Endothelial cell of umbilical vein (primary cell): ENCODE data around the gene CHN1. TPM values are rescaled to one million over a fixed set of nuclear protein-coding genes. Genes with fewer than 3 reads are reported as not detected.
A peak's percentile ranks its signal among the peaks of the same experiment; 100 is the strongest.

Experiments used
- BruUV-seq: library from RNA; stranded (reverse); fragments of 400-500 nt; replicated peaks from 2 replicates; lab custom pipeline; 2021; lab: Mats Ljungman, UMichigan
- CTCF ChIA-PET: fragments of 300-600, 350-600 bp; sonication (Branson Sonifier 250); formaldehyde crosslinking; loops from one replicate; lab custom pipeline; 2021; ENCODE audit warnings: antibody characterized with exemption, inconsistent platforms; lab: Charles Lee
- POLR2A ChIA-PET: fragments of 300-600, 350-600 bp; sonication (Branson Sonifier 250); formaldehyde crosslinking; loops from one replicate; lab custom pipeline; 2021; ENCODE audit warnings: antibody characterized with exemption, inconsistent platforms; lab: Charles Lee
- DNase-seq: peaks from one replicate; pipeline ENCODE4 v3.0.0-alpha.2; 2011; ENCODE audit warnings: low read depth, low spot score
- FAIRE-seq: peaks from 2 replicates; lab custom pipeline; 2011; peaks lifted over from hg19 to GRCh38; lab: Jason Lieb, UNC
- H2AFZ ChIP-seq: 2 replicates; pipeline ENCODE4 v1.6.0; 2012; ENCODE audit warnings: low read depth, low read length, control low read depth, inconsistent platforms
- H3K27ac ChIP-seq: 2 replicates; pipeline ENCODE4 v1.5.1; 2011; ENCODE audit warnings: low read depth, mild to moderate bottlenecking, control low read depth, low read length, moderate library complexity; ENCODE audit not compliant: insufficient read depth
- H3K27me3 ChIP-seq, 2 experiments: 2 replicates each; pipeline versions ENCODE4 v1.6.0 to v1.6.1; 2011; ENCODE audit warnings: low read length in 2 of 2, mixed read lengths in 1 of 2; ENCODE audit not compliant: control insufficient read depth in 2 of 2, insufficient read depth in 2 of 2
- H3K36me3 ChIP-seq, 2 experiments: 2 replicates in 1 of 2; 3 replicates in 1 of 2; pipeline ENCODE4 v1.5.1; 2011; ENCODE audit warnings: low read length in 2 of 2, mild to moderate bottlenecking in 1 of 2, moderate library complexity in 1 of 2; ENCODE audit not compliant: control insufficient read depth in 2 of 2, insufficient read depth in 2 of 2; ENCODE audit errors: extremely low read depth in 1 of 2
- H3K4me1 ChIP-seq: 3 replicates; pipeline ENCODE4 v1.5.1; 2011; ENCODE audit warnings: mild to moderate bottlenecking, low read length; ENCODE audit not compliant: control insufficient read depth, insufficient read depth; ENCODE audit errors: extremely low read depth
- H3K4me2 ChIP-seq: 2 replicates; pipeline ENCODE4 v1.6.1; 2011; ENCODE audit warnings: low read length, control low read depth, mixed read lengths; ENCODE audit not compliant: insufficient read depth
- H3K4me3 ChIP-seq, 3 experiments: fragments of 200-600 bp in 1 of 3; sonication (generic), shearing (Covaris generic) in 1 of 3; replicated peaks in 1 of 3; 2 replicates each; pipeline ENCODE4 v1.5.1; 2011 to 2016; ENCODE audit warnings: control low read depth in 3 of 3, low read length in 3 of 3, mild to moderate bottlenecking in 2 of 3, inconsistent platforms in 1 of 3, low read depth in 1 of 3, moderate library complexity in 1 of 3; ENCODE audit not compliant: insufficient read depth in 1 of 3
- H3K79me2 ChIP-seq: 2 replicates; pipeline ENCODE4 v1.6.0; 2012; ENCODE audit warnings: low read length, inconsistent platforms; ENCODE audit not compliant: control insufficient read depth, insufficient read depth
- H3K9ac ChIP-seq: replicated peaks from 2 replicates; pipeline ENCODE3; 2011; ENCODE audit warnings: low read length, control low read depth; ENCODE audit not compliant: insufficient read depth; ENCODE audit errors: extremely low read depth
- H3K9me1 ChIP-seq: replicated peaks from 3 replicates; pipeline ENCODE4 v1.6.0; 2011; ENCODE audit warnings: mild to moderate bottlenecking, low read length; ENCODE audit not compliant: control insufficient read depth, insufficient read depth; ENCODE audit errors: extremely low read depth
- H3K9me3 ChIP-seq: replicated peaks from 2 replicates; pipeline ENCODE4 v1.5.1; 2012; ENCODE audit warnings: low read length, inconsistent platforms; ENCODE audit not compliant: control insufficient read depth, insufficient read depth
- H4K20me1 ChIP-seq: replicated peaks from 2 replicates; pipeline ENCODE3; 2011; ENCODE audit warnings: mild to moderate bottlenecking, low read length; ENCODE audit not compliant: control insufficient read depth, insufficient read depth; ENCODE audit errors: extremely low read depth
- CTCF ChIP-seq, 2 donors: IDR thresholded peaks; 1 replicate in 1 of 2; 2 replicates in 1 of 2; pipeline ENCODE4 v1.5.1; 2011; ENCODE audit warnings: low read length in 2 of 2, mild to moderate bottlenecking in 2 of 2, moderate library complexity in 2 of 2, control low read depth in 1 of 2, inconsistent platforms in 1 of 2, low read depth in 1 of 2; ENCODE audit not compliant: insufficient read depth in 1 of 2; ENCODE audit errors: extremely low read depth in 1 of 2
- EZH2 ChIP-seq: IDR thresholded peaks from 2 replicates; pipeline ENCODE4 v1.6.1; 2012; ENCODE audit warnings: borderline replicate concordance, low read depth, mild to moderate bottlenecking, moderate library complexity, low read length, inconsistent platforms; ENCODE audit not compliant: severe bottlenecking
- FOS ChIP-seq: IDR thresholded peaks from 2 replicates; pipeline ENCODE4 v1.6.1; 2011; ENCODE audit warnings: mild to moderate bottlenecking, low read length, moderate library complexity, borderline replicate concordance; ENCODE audit not compliant: insufficient read depth
- JUN ChIP-seq: IDR thresholded peaks from 2 replicates; pipeline ENCODE4 v1.6.1; 2011; ENCODE audit warnings: borderline replicate concordance, low read depth; ENCODE audit not compliant: insufficient read length, insufficient read depth
- MAX ChIP-seq: IDR thresholded peaks from 2 replicates; pipeline ENCODE4 v1.6.1; 2011; ENCODE audit not compliant: insufficient read depth, insufficient read length
- MYC ChIP-seq: IDR thresholded peaks from one replicate; pipeline ENCODE4 v1.6.1; 2011; ENCODE audit warnings: mild to moderate bottlenecking, low read depth, low read length
- POLR2A ChIP-seq: IDR thresholded peaks from 2 replicates; pipeline ENCODE4 v1.6.1; 2012; ENCODE audit warnings: low read depth, mild to moderate bottlenecking, control low read depth, low read length
- POLR2AphosphoS5 ChIP-seq: IDR thresholded peaks from 2 replicates; pipeline ENCODE4 v1.6.1; 2012; ENCODE audit warnings: low read depth, mild to moderate bottlenecking, control low read depth, low read length, moderate library complexity; ENCODE audit not compliant: insufficient read depth
- dilution Hi-C: fragments of 300-500 bp; cut with MboI; formaldehyde crosslinking; loops from one replicate; pipeline ENCODE4 v1.15.0; 2019; ENCODE audit warnings: low sequenced_read_pairs; ENCODE audit not compliant: extremely low pct_ligation_motif_present
- intact Hi-C: fragments of 100-400 bp; cut with micrococcal nuclease; formaldehyde crosslinking; loops from one replicate; pipeline ENCODE4 v1.10.0; 2022
- polyA plus RNA-seq, 4 experiments: library from polyadenylated mRNA; depleted of rRNA in 3 of 4; stranded (reverse) in 3 of 4; unstranded in 1 of 4; fragments of >200 nt; gene quantifications; 2 replicates each; pipeline versions ENCODE4 v1.2.1 to v1.2.3, GENCODE V29; 2011 to 2012; ENCODE audit warnings: missing spikeins in 1 of 4
- total RNA-seq: library from RNA; stranded (reverse); gene quantifications from 2 replicates; pipeline ENCODE4 v1.2.3, GENCODE V29; 2021

CHN1 gene
- total and polyA plus RNA-seq, 2 donors (not counting 3 experiments of a cell fraction or from before 2014, with no cell fraction given): 23.3 to 24.9 TPM

- peak overlapping the region; percentile 17 for H3K9ac ChIP-seq
- no peak overlapping the region for H2AFZ ChIP-seq
- CTCF ChIA-PET: interaction anchor here (0.8 to 2.8 kb wide), 12 partner anchors 8 to 224 kb away, joined by 3 to 26 read pairs (median 4); no protein-coding TSS in a partner anchor
- FAIRE-seq: peak; percentile 31
- H3K4me1 ChIP-seq: peaks cover 34% of the 10 kb centered on the region
- H3K79me2 ChIP-seq: peaks cover 6% of the 10 kb centered on the region
- intact Hi-C loops (loop anchor here (1.0 to 5.0 kb wide), 2 partner anchors 25 to 146 kb away; no protein-coding TSS in a partner anchor), dilution Hi-C loops (no loop called here)
- DNase-seq: peak; percentile 27
- peak overlapping the region; percentile 93 for H3K27ac ChIP-seq
- POLR2A ChIA-PET: interaction anchor here (0.5 kb wide), 1 partner anchor 17 kb away, joined by 5 read pairs; no protein-coding TSS in a partner anchor
- peak overlapping the region; percentile 93 for H3K4me2 ChIP-seq
- TF ChIP-seq JUN: no peak
- no peak for TF ChIP-seq EZH2
- TF ChIP-seq MYC: no peak
- no peak for TF ChIP-seq FOS
- TF ChIP-seq CTCF (IDR thresholded peaks at IDR 0.05; ENCODE audit: extremely low read depth in 1 of 2, insufficient read depth in 1 of 2, low read depth in 1 of 2, low read length in 2 of 2): no peak
- TF ChIP-seq POLR2AphosphoS5: no peak
- TF ChIP-seq POLR2A: no peak
- TF ChIP-seq MAX: no peak
- no peaks in the 10 kb centered on the region for H4K20me1 ChIP-seq
- no peaks in the 10 kb centered on the region for H3K9me3 ChIP-seq
- no TSS peak for BruUV-seq
- H3K4me3 ChIP-seq: no peak overlapping the region
- H3K9me1 ChIP-seq: no peaks in the 10 kb centered on the region
- no peaks in the 10 kb centered on the region for H3K27me3 ChIP-seq
- no peaks in the 10 kb centered on the region for H3K36me3 ChIP-seq
Measured at GRCh38 chr2:174972924-174973323, 32.3 kb downstream of the CHN1 start.
